IPS DF 4.7 (cell line): ENCODE results near the gene MFN1.
"Not testable (repeated sequence)": the region's sequence is repeated elsewhere in the genome, so short reads cannot be mapped to it uniquely, and the experiment has no call there.

Source experiments
- DNase-seq: peaks from one replicate; pipeline ENCODE4 v3.0.0-alpha.2; 2013; ENCODE audit warnings: low spot score; ENCODE audit errors: extremely low read depth

MFN1 gene

GRCh38 chr3:179347345-179348194 lies at the start of gene MFN1:
Gene MFN1, plus strand, starts transcription at chr3:179347709. Its CDS starts 1,143 bp downstream, at chr3:179348852.
- DNase-seq, result peak; percentile 84

GRCh38 chr3:179297971-179298725 lies 49.4 kb upstream of the MFN1 start:
- DNase-seq, result no peak

GRCh38 chr3:179299316-179299715 lies 48.2 kb upstream of the MFN1 start:
- no peak for DNase-seq

- no peak for DNase-seq
These were observed 47.4 kb upstream of the MFN1 start for GRCh38 chr3:179299999-179300613.

- no peak for DNase-seq
These were observed 45.9 kb upstream of the MFN1 start for GRCh38 chr3:179301645-179302044.

- no peak for DNase-seq
These were observed 45.4 kb upstream of the MFN1 start for GRCh38 chr3:179302111-179302510.

- DNase-seq, result no peak
These were observed 42.9 kb upstream of the MFN1 start for GRCh38 chr3:179304605-179305004.

GRCh38 chr3:179307362-179307761 lies 40.1 kb upstream of the MFN1 start:
- not testable (repeated sequence) for DNase-seq

GRCh38 chr3:179308001-179308400 lies 39.5 kb upstream of the MFN1 start:
- no peak for DNase-seq

GRCh38 chr3:179309225-179310078 lies 38.1 kb upstream of the MFN1 start:
- no peak for DNase-seq

- DNase-seq, result no peak
These were observed 28.6 kb upstream of the MFN1 start for GRCh38 chr3:179318876-179319275.

GRCh38 chr3:179321668-179322285 lies 25.7 kb upstream of the MFN1 start:
- no peak for DNase-seq

GRCh38 chr3:179322286-179323196 lies 25.0 kb upstream of the MFN1 start, which contains the start of gene ZNF639:
Gene ZNF639, plus strand, starts transcription at chr3:179323031. Its CDS starts 5,263 bp downstream, at chr3:179328294.
- no peak for DNase-seq

GRCh38 chr3:179323197-179324110 lies 24.1 kb upstream of the MFN1 start:
- no peak for DNase-seq

- DNase-seq, result no peak
These were observed 23.2 kb upstream of the MFN1 start for GRCh38 chr3:179324270-179324754.

- no peak for DNase-seq
These were observed 17.1 kb upstream of the MFN1 start for GRCh38 chr3:179330438-179330837.

- no peak for DNase-seq
These were observed 15.3 kb upstream of the MFN1 start for GRCh38 chr3:179332240-179332639.

GRCh38 chr3:179333084-179333483 lies 14.4 kb upstream of the MFN1 start:
- no peak for DNase-seq
